Mucosa of descending colon (tissue), 3 donors: ENCODE results near the gene TPRA1. TPM values are rescaled to one million over a fixed set of nuclear protein-coding genes. Genes with fewer than 3 reads are reported as not detected.

Source experiments
- ATAC-seq: fragments of 200-7000 bp; cut with Tn5 transposase; one replicate; pipeline ENCODE4 v1.9.1; 2020; ENCODE audit warnings: mild to moderate bottlenecking, moderate library complexity
- DNase-seq, 3 donors: peaks; one replicate each; pipeline ENCODE4 v3.0.0-alpha.2; 2020
- H3K36me3 ChIP-seq: fragments of 200-600 bp; one replicate; pipeline ENCODE4 v1.8.0; 2021; ENCODE audit warnings: low read depth, mild to moderate bottlenecking
- H3K4me1 ChIP-seq: fragments of 200-600 bp; one replicate; pipeline ENCODE4 v1.8.0; 2021; ENCODE audit warnings: low read depth, mild to moderate bottlenecking
- H3K4me3 ChIP-seq: fragments of 200-600 bp; one replicate; pipeline ENCODE4 v1.8.0; 2021; ENCODE audit warnings: mild to moderate bottlenecking
- H3K9me3 ChIP-seq: fragments of 200-600 bp; one replicate; pipeline ENCODE4 v1.8.0; 2021; ENCODE audit warnings: mild to moderate bottlenecking
- CTCF ChIP-seq: fragments of 200-600 bp; IDR thresholded peaks from one replicate; pipeline ENCODE4 v1.8.0; 2022; ENCODE audit warnings: antibody characterized with exemption, mild to moderate bottlenecking
- intact Hi-C, 2 donors: fragments of 100-400 bp; cut with DNase I in 1 of 2; cut with micrococcal nuclease in 1 of 2; formaldehyde crosslinking; loops; one replicate each; pipeline versions ENCODE4 v1.11.0 to v1.11.1; 2022; cut with DNase I, micrococcal nuclease
- total RNA-seq, 3 donors: library from RNA; stranded (reverse); fragmentation: NEBNext Ultra II Directional in 2 of 3; extraction: Animal tissue kit (Norgen Biotek cat#: 25700) in 2 of 3; gene quantifications; one replicate each; pipeline versions ENCODE4 v1.2.1 to v1.2.4, GENCODE V29; 2021 to 2023
- donor health status: DM: no; HTN: no; CAD: no; lungs with moderate emphysema.
- donor health status: DM: no; HTN: no; CAD: no.
- donor health status: DM: no; HTN: yes; CAD: no.

Gene TPRA1
- total RNA-seq, 3 donors from 2014 or later, result 24.2 to 37.0 (median 29.3) TPM

- ATAC-seq (no peak), DNase-seq (no peak)
- intact Hi-C loops, result no loop called here
- H3K4me3 ChIP-seq, result no peak overlapping the region
- no peaks in the 10 kb centered on the region for H3K9me3 ChIP-seq
- H3K36me3 ChIP-seq, result no peaks in the 10 kb centered on the region
- H3K4me1 ChIP-seq, result peaks cover 6% of the 10 kb centered on the region
- TF ChIP-seq CTCF, result no peak
Measured at GRCh38 chr3:127572186-127572585, 18.3 kb downstream of the TPRA1 start.

- TF ChIP-seq CTCF, result no peak
- Histone ChIP-seq H3K36me3 (no peaks in the 10 kb centered on the region), H3K4me1 (peaks cover 6% of the 10 kb centered on the region), H3K9me3 (no peaks in the 10 kb centered on the region), H3K4me3 (no peak overlapping the region)
- intact Hi-C loops, result no loop called here
- ATAC-seq (no peak), DNase-seq (no peak)
Measured at GRCh38 chr3:127570520-127570919, 20.0 kb downstream of the TPRA1 start.

- ATAC-seq, result no peak
- DNase-seq, result no peak
Measured at GRCh38 chr3:127569160-127569559, 21.4 kb downstream of the TPRA1 start.

GRCh38 chr3:127568586-127568985 is 21.9 kb downstream of the TPRA1 start:
- no peak for ATAC-seq
- Histone ChIP-seq H3K4me1 (no peaks in the 10 kb centered on the region), H3K4me3 (no peak overlapping the region), H3K36me3 (no peaks in the 10 kb centered on the region), H3K9me3 (no peaks in the 10 kb centered on the region)
- DNase-seq, result no peak
- TF ChIP-seq CTCF, result no peak
- intact Hi-C loops, result no loop called here

More at GRCh38 chr3:127569160-127569559, 21.4 kb downstream of the TPRA1 start:
- Histone ChIP-seq H3K4me3 (no peak overlapping the region), H3K9me3 (no peaks in the 10 kb centered on the region), H3K36me3 (no peaks in the 10 kb centered on the region), H3K4me1 (no peaks in the 10 kb centered on the region)
- no peak for TF ChIP-seq CTCF
- intact Hi-C loops, result no loop called here

- no peak for TF ChIP-seq CTCF
- H3K36me3 ChIP-seq, result no peaks in the 10 kb centered on the region
- H3K4me3 ChIP-seq, result no peak overlapping the region
- no peaks in the 10 kb centered on the region for H3K9me3 ChIP-seq
- no peak for ATAC-seq
- intact Hi-C loops, result no loop called here
- DNase-seq, result no peak
- no peaks in the 10 kb centered on the region for H3K4me1 ChIP-seq
Measured at GRCh38 chr3:127566833-127567232, 23.7 kb downstream of the TPRA1 start.

- ATAC-seq (no peak), DNase-seq (no peak)
- Histone ChIP-seq H3K9me3 (no peaks in the 10 kb centered on the region), H3K4me1 (no peaks in the 10 kb centered on the region), H3K36me3 (no peaks in the 10 kb centered on the region), H3K4me3 (no peak overlapping the region)
- intact Hi-C loops, result no loop called here
- no peak for TF ChIP-seq CTCF
Measured at GRCh38 chr3:127565711-127566110, 24.8 kb downstream of the TPRA1 start.
